B cell (primary cell): ENCODE results near the gene LHX4. TPM values are rescaled to one million over a fixed set of nuclear protein-coding genes. Genes with fewer than 3 reads are reported as not detected.

Experiments
- ATAC-seq: fragments of 200-7000 bp; cut with Tn5 transposase; one replicate; pipeline ENCODE4 v1.10.0; 2021; ENCODE audit warnings: low read depth, mild to moderate bottlenecking, moderate number of reproducible peaks, moderate library complexity
- CTCF ChIA-PET: fragments of 350-600 bp; sonication (Branson Sonifier 250); formaldehyde crosslinking; loops from one replicate; lab custom pipeline; 2021; ENCODE audit warnings: antibody characterized with exemption, inconsistent platforms; lab: Charles Lee
- POLR2A ChIA-PET: fragments of 350-600 bp; sonication (Branson Sonifier 250); formaldehyde crosslinking; loops from one replicate; lab custom pipeline; 2021; ENCODE audit warnings: antibody characterized with exemption; lab: Charles Lee
- DNase-seq: peaks from one replicate; pipeline ENCODE4 v3.0.0; 2013
- H2AFZ ChIP-seq: 2 replicates; pipeline ENCODE4 v1.6.1; 2012; ENCODE audit warnings: mild to moderate bottlenecking, low read depth, low read length; ENCODE audit not compliant: insufficient read depth, poor library complexity, severe bottlenecking
- H3K27ac ChIP-seq, 2 donors: 1 replicate in 1 of 2; 2 replicates in 1 of 2; pipeline ENCODE4 v1.5.1; 2012 to 2013; ENCODE audit warnings: low read length in 2 of 2, mild to moderate bottlenecking in 2 of 2, moderate library complexity in 1 of 2
- H3K27me3 ChIP-seq, 4 experiments: fragments of 200-600 bp in 1 of 4; sonication (generic) in 1 of 4; replicated peaks in 1 of 4; 1 replicate in 2 of 4; 2 replicates in 2 of 4; pipeline versions ENCODE4 v1.6.1 to v1.7.0; 2013 to 2016; ENCODE audit warnings: low read length in 3 of 4, mild to moderate bottlenecking in 2 of 4, mixed read lengths in 1 of 4, moderate library complexity in 1 of 4; ENCODE audit not compliant: insufficient read depth in 4 of 4, control insufficient read depth in 3 of 4; ENCODE audit errors: control extremely low read depth in 1 of 4
- H3K36me3 ChIP-seq, 2 experiments: replicated peaks in 1 of 2; 1 replicate in 1 of 2; 2 replicates in 1 of 2; pipeline versions ENCODE4 v1.6.1 to v1.7.1; 2013; ENCODE audit warnings: low read length in 1 of 2; ENCODE audit not compliant: insufficient read depth in 2 of 2, control insufficient read depth in 1 of 2; ENCODE audit errors: control extremely low read depth in 1 of 2, extremely low read depth in 1 of 2
- H3K4me1 ChIP-seq, 2 donors: fragments of 200-600 bp in 1 of 2; sonication (generic) in 1 of 2; 1 replicate in 1 of 2; 2 replicates in 1 of 2; pipeline versions ENCODE4 v1.5.1 to v1.6.1; 2013 to 2017; ENCODE audit warnings: low read length in 2 of 2; ENCODE audit not compliant: control insufficient read depth in 2 of 2, insufficient read depth in 2 of 2
- H3K4me2 ChIP-seq: replicated peaks from 2 replicates; pipeline ENCODE3; 2012; ENCODE audit warnings: mild to moderate bottlenecking, low read depth, low read length; ENCODE audit not compliant: poor library complexity, severe bottlenecking
- H3K4me3 ChIP-seq, 5 experiments: fragments of 200-600 bp in 1 of 5; sonication (generic) in 1 of 5; 1 replicate in 3 of 5; 2 replicates in 2 of 5; pipeline versions ENCODE4 v1.5.1 to v1.7.0; 2011 to 2016; ENCODE audit warnings: low read length in 4 of 5, mild to moderate bottlenecking in 4 of 5, low read depth in 2 of 5, control low read depth in 1 of 5, moderate library complexity in 1 of 5; ENCODE audit not compliant: insufficient read depth in 1 of 5; ENCODE audit errors: control extremely low read depth in 1 of 5, extremely low read depth in 1 of 5
- H3K79me2 ChIP-seq: fragments of 200-600 bp; sonication (generic); one replicate; pipeline ENCODE4 v1.6.0; 2016; ENCODE audit warnings: low read length; ENCODE audit not compliant: control insufficient read depth, insufficient read depth
- H3K9ac ChIP-seq: fragments of 200-600 bp; sonication (generic); 2 replicates; pipeline ENCODE4 v1.6.1; 2017; ENCODE audit warnings: mild to moderate bottlenecking, low read length, moderate library complexity
- H3K9me3 ChIP-seq, 3 donors: one replicate each; pipeline versions ENCODE4 v1.6.1 to v1.7.1; 2013; ENCODE audit warnings: low read length in 2 of 3; ENCODE audit not compliant: control insufficient read depth in 2 of 3, insufficient read depth in 1 of 3; ENCODE audit errors: control extremely low read depth in 1 of 3
- H4K20me1 ChIP-seq: 2 replicates; pipeline ENCODE4 v1.6.0; 2012; ENCODE audit warnings: mild to moderate bottlenecking, low read length; ENCODE audit not compliant: insufficient read depth, control insufficient read depth, poor library complexity, severe bottlenecking
- H3K27ac Mint-ChIP-seq: one replicate; pipeline ENCODE4 v1.8.0; 2021; ENCODE audit warnings: mixed read lengths
- H3K27me3 Mint-ChIP-seq: one replicate; pipeline ENCODE4 v1.8.0; 2021; ENCODE audit warnings: mixed read lengths
- H3K4me1 Mint-ChIP-seq: one replicate; pipeline ENCODE4 v1.8.0; 2021; ENCODE audit warnings: mixed read lengths
- H3K4me3 Mint-ChIP-seq: one replicate; pipeline ENCODE4 v1.8.0; 2021; ENCODE audit warnings: mixed read lengths
- H3K9me3 Mint-ChIP-seq: one replicate; pipeline ENCODE4 v1.8.0; 2022; ENCODE audit warnings: mixed read lengths; ENCODE audit not compliant: insufficient read depth
- EZH2 ChIP-seq: IDR thresholded peaks from 2 replicates; pipeline ENCODE4 v1.6.1; 2012; ENCODE audit warnings: borderline replicate concordance, low read depth, mild to moderate bottlenecking, moderate library complexity, low read length; ENCODE audit not compliant: insufficient read depth, poor library complexity, severe bottlenecking
- WGBS: methylation state at CpG from one replicate; pipeline ENCODE4 v1.1.5; 2013; ENCODE audit warnings: missing lambda C conversion rate; ENCODE audit not compliant: insufficient coverage; 5-methylcytosine and 5-hydroxymethylcytosine counted together
- intact Hi-C: fragments of 100-400 bp; cut with micrococcal nuclease; formaldehyde crosslinking; loops from one replicate; pipeline ENCODE4 v1.10.0; 2022
- polyA plus RNA-seq: library from polyadenylated mRNA; depleted of rRNA; stranded (reverse); fragments of >200 nt; gene quantifications from 2 replicates; pipeline ENCODE4 v1.2.3, GENCODE V29; 2012
- total RNA-seq, 2 donors: library from RNA; stranded (reverse); fragments of 120-200 nt in 1 of 2; gene quantifications; 1 replicate in 1 of 2; 2 replicates in 1 of 2; pipeline versions ENCODE4 v1.2.3 to v1.2.4, GENCODE V29; 2013 to 2022
- TF ChIP-seq, protein P1 (sequence below): fragments of 200-600 bp; IDR thresholded peaks from one replicate; pipeline ENCODE4 v1.8.0; 2022; ENCODE audit warnings: antibody characterized with exemption, mild to moderate bottlenecking

The LHX4 gene
- total and polyA plus RNA-seq, 2 donors (not counting 1 experiment from before 2014, with no cell fraction given), result not detected

DNA sequence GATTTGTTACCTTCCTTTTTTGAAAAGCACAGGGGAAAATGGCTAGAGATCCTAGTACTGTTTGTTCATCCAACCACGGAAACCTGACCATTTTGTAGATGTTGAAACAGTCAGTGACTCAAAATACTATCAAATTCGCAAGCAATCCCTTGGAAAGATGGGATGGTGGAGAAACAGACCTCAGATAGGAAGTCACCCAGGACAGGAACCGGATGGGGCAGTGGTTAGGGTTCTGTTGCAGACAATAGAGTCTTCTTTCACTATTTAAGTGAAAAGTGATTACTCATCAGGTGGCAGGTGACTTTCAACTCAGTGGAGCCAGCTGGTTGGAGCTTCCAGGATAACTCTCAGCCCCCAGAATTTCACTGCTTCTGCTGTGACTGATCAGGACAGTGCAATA lies 17.0 kb downstream of the LHX4 start:
- CTCF ChIA-PET, result no interaction called here
- Mint-ChIP-seq H3K9me3 (no peaks in the 10 kb centered on the region), H3K27me3 (peaks cover 43% of the 10 kb centered on the region), H3K4me3 (no peak overlapping the region), H3K4me1 (no peaks in the 10 kb centered on the region), H3K27ac (no peak overlapping the region)
- no peak overlapping the region for H3K4me2 ChIP-seq
- no peaks in the 10 kb centered on the region for H3K4me1 ChIP-seq
- H2AFZ ChIP-seq, result no peak overlapping the region
- H3K9ac ChIP-seq, result no peak overlapping the region
- no peak overlapping the region for H3K4me3 ChIP-seq
- WGBS, result 83% methylated on average over 2 of the region's 3 CpGs
- TF ChIP-seq, protein P1, sequence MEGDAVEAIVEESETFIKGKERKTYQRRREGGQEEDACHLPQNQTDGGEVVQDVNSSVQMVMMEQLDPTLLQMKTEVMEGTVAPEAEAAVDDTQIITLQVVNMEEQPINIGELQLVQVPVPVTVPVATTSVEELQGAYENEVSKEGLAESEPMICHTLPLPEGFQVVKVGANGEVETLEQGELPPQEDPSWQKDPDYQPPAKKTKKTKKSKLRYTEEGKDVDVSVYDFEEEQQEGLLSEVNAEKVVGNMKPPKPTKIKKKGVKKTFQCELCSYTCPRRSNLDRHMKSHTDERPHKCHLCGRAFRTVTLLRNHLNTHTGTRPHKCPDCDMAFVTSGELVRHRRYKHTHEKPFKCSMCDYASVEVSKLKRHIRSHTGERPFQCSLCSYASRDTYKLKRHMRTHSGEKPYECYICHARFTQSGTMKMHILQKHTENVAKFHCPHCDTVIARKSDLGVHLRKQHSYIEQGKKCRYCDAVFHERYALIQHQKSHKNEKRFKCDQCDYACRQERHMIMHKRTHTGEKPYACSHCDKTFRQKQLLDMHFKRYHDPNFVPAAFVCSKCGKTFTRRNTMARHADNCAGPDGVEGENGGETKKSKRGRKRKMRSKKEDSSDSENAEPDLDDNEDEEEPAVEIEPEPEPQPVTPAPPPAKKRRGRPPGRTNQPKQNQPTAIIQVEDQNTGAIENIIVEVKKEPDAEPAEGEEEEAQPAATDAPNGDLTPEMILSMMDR, result no peak
- no peak for TF ChIP-seq EZH2
- no peak overlapping the region for H3K27ac ChIP-seq
- DNase-seq (no peak), ATAC-seq (no peak)
- H3K9me3 ChIP-seq, result no peaks in the 10 kb centered on the region
- no peaks in the 10 kb centered on the region for H4K20me1 ChIP-seq
- no peaks in the 10 kb centered on the region for H3K36me3 ChIP-seq
- peaks cover 0 to 27% (median 4%) of the 10 kb centered on the region in 4 experiments for H3K27me3 ChIP-seq
- POLR2A ChIA-PET, result no interaction called here
- H3K79me2 ChIP-seq, result no peaks in the 10 kb centered on the region
- intact Hi-C loops, result no loop called here

DNA sequence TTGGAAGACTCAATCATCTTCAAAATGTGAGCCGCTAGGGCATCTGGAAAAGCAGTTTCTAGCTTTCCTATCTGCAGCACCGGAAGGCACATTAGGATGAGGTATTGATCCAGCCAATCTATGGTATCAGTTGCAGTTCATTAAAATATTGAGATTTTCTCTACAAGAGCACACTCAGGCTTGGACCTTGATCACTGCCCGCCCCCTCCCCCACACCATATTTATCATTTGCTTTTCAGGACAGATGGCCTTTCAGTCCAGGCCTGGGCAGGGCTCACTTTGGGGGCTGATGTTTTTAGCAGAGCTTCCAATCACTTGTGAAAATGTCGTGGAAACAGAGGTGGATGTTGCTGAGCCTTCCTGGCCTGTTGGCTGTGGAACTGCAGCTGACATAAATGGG lies 17.5 kb downstream of the LHX4 start:
- ChIA-PET CTCF (no interaction called here), POLR2A (no interaction called here)
- no peak for DNase-seq
- H3K4me1 ChIP-seq, result no peaks in the 10 kb centered on the region
- H3K79me2 ChIP-seq, result no peaks in the 10 kb centered on the region
- H3K27ac Mint-ChIP-seq, result no peak overlapping the region
- no peak overlapping the region for H3K4me3 Mint-ChIP-seq
- H3K9me3 ChIP-seq, result no peaks in the 10 kb centered on the region
- intact Hi-C loops, result no loop called here
- H2AFZ ChIP-seq, result no peak overlapping the region
- 97% methylated on average over 2 of the region's 4 CpGs for WGBS
- H3K9me3 Mint-ChIP-seq, result no peaks in the 10 kb centered on the region
- ATAC-seq, result no peak
- H3K9ac ChIP-seq, result no peak overlapping the region
- TF ChIP-seq, protein P1, result no peak
- no peak for TF ChIP-seq EZH2
- H3K4me2 ChIP-seq, result no peak overlapping the region
- peaks cover 41% of the 10 kb centered on the region for H3K27me3 Mint-ChIP-seq
- no peak overlapping the region for H3K4me3 ChIP-seq
- H3K4me1 Mint-ChIP-seq, result no peaks in the 10 kb centered on the region
- H3K27ac ChIP-seq, result no peak overlapping the region
- H3K36me3 ChIP-seq, result no peaks in the 10 kb centered on the region
- H3K27me3 ChIP-seq, result peaks cover 0 to 30% (median 2%) of the 10 kb centered on the region in 4 experiments
- H4K20me1 ChIP-seq, result no peaks in the 10 kb centered on the region
